ENCODE data around the gene PBRM1. TPM values are rescaled to one million over a fixed set of nuclear protein-coding genes. Genes with fewer than 3 reads are reported as not detected.

Gene PBRM1
- polyA plus RNA-seq, 3 donors = 26.1 to 72.9 (median 38.0) TPM

GRCh38 chr3:52520141-52520667, 165.5 kb downstream of the PBRM1 start:
- H3K9ac ChIP-seq (ENCODE audit: insufficient read depth, low read length, poor library complexity, severe bottlenecking) = no peak overlapping the region
- H4K20me1 ChIP-seq (ENCODE audit: insufficient read depth, low read length) = peaks cover 17% of the 10 kb centered on the region
- H3K4me2 ChIP-seq (replicated peaks; ENCODE audit: extremely low read depth, low read length, poor library complexity, severe bottlenecking) = no peak overlapping the region
- H3K36me3 Mint-ChIP-seq = peaks cover 81 to 96% of the 10 kb centered on the region in 2 donors
- no peak overlapping the region for H3K4me3 ChIP-seq (replicated peaks in 1 of 3; ENCODE audit: low read depth in 2 of 3, low read length in 3 of 3)
- H3K4me1 Mint-ChIP-seq = no peaks in the 10 kb centered on the region
- H3K4me1 ChIP-seq (ENCODE audit: control insufficient read depth in 1 of 2, insufficient read depth in 2 of 2, low read length in 2 of 2) = no peaks in the 10 kb centered on the region
- H3K36me3 ChIP-seq (replicated peaks in 1 of 2; ENCODE audit: control insufficient read depth in 1 of 2, insufficient read depth in 2 of 2, low read length in 2 of 2) = peaks cover 99% of the 10 kb centered on the region in 2 donors
- H3K79me2 ChIP-seq (ENCODE audit: insufficient read depth, low read length) = no peaks in the 10 kb centered on the region
- H3K27me3 ChIP-seq (ENCODE audit: control insufficient read depth in 2 of 2, insufficient read depth in 2 of 2, low read length in 2 of 2) = no peaks in the 10 kb centered on the region
- no peak for TF ChIP-seq CTCF (IDR thresholded peaks at IDR 0.05)
- peaks cover 0 to 4% (median 1%) of the 10 kb centered on the region in 3 donors for H3K27me3 Mint-ChIP-seq (ENCODE audit: low read depth in 3 of 3)
- no peak overlapping the region for H3K4me3 Mint-ChIP-seq
- H3K27ac ChIP-seq (ENCODE audit: low read depth in 1 of 2, low read length in 2 of 2) = no peak overlapping the region
- no peaks in the 10 kb centered on the region for H3K9me3 ChIP-seq (replicated peaks in 1 of 2; ENCODE audit: control insufficient read depth in 1 of 2, insufficient read depth in 1 of 2, low read length in 2 of 2)
- intact Hi-C loops (cut with micrococcal nuclease) = no loop called here
- H2AFZ ChIP-seq (ENCODE audit: insufficient read depth, low read depth, low read length, poor library complexity, severe bottlenecking) = no peak overlapping the region
- no peaks in the 10 kb centered on the region for H3K9me3 Mint-ChIP-seq
- 100% methylated on average over 4 of the region's 14 CpGs for WGBS (ENCODE audit: insufficient coverage)
- no peak for DNase-seq
- no peak overlapping the region for H3K27ac Mint-ChIP-seq

GRCh38 chr3:52519445-52520140, 166.1 kb downstream of the PBRM1 start:
- Histone ChIP-seq H3K27me3 (ENCODE audit: control insufficient read depth in 2 of 2, insufficient read depth in 2 of 2, low read length in 2 of 2) (no peaks in the 10 kb centered on the region), H3K79me2 (ENCODE audit: insufficient read depth, low read length) (no peaks in the 10 kb centered on the region), H4K20me1 (ENCODE audit: insufficient read depth, low read length) (peaks cover 20% of the 10 kb centered on the region), H2AFZ (ENCODE audit: insufficient read depth, low read depth, low read length, poor library complexity, severe bottlenecking) (no peak overlapping the region), H3K27ac (ENCODE audit: low read depth in 1 of 2, low read length in 2 of 2) (no peak overlapping the region), H3K4me3 (replicated peaks in 1 of 3; ENCODE audit: low read depth in 2 of 3, low read length in 3 of 3) (no peak overlapping the region), H3K36me3 (replicated peaks in 1 of 2; ENCODE audit: control insufficient read depth in 1 of 2, insufficient read depth in 2 of 2, low read length in 2 of 2) (peaks cover 99% of the 10 kb centered on the region in 2 donors), H3K9me3 (replicated peaks in 1 of 2; ENCODE audit: control insufficient read depth in 1 of 2, insufficient read depth in 1 of 2, low read length in 2 of 2) (no peaks in the 10 kb centered on the region), H3K9ac (ENCODE audit: insufficient read depth, low read length, poor library complexity, severe bottlenecking) (no peak overlapping the region), H3K4me1 (ENCODE audit: control insufficient read depth in 1 of 2, insufficient read depth in 2 of 2, low read length in 2 of 2) (no peaks in the 10 kb centered on the region), H3K4me2 (replicated peaks; ENCODE audit: extremely low read depth, low read length, poor library complexity, severe bottlenecking) (no peak overlapping the region)
- 94% methylated on average over 22 of the region's 22 CpGs for WGBS (ENCODE audit: insufficient coverage)
- intact Hi-C loops (cut with micrococcal nuclease) = no loop called here
- DNase-seq = no peak
- Mint-ChIP-seq H3K9me3 (no peaks in the 10 kb centered on the region), H3K4me3 (no peak overlapping the region), H3K36me3 (peaks cover 86 to 99% of the 10 kb centered on the region in 2 donors), H3K27me3 (ENCODE audit: low read depth in 3 of 3) (peaks cover 0 to 5% (median 1%) of the 10 kb centered on the region in 3 donors), H3K4me1 (no peaks in the 10 kb centered on the region), H3K27ac (no peak overlapping the region)
- TF ChIP-seq CTCF (IDR thresholded peaks at IDR 0.05) = no peak
